MCF 10A (cell line): ENCODE measurements around the gene CBLC. TPM values are rescaled to one million over a fixed set of nuclear protein-coding genes. Genes with fewer than 3 reads are reported as not detected.
"Not testable (repeated sequence)": the region's sequence is repeated elsewhere in the genome, so short reads cannot be mapped to it uniquely, and the experiment has no call there.

Source experiments
- BruUV-seq: library from RNA; stranded (reverse); fragments of 400-500 nt; replicated peaks from 2 replicates; lab custom pipeline; 2021; lab: Mats Ljungman, UMichigan
- CTCF ChIA-PET: fragments of 300-600 bp; sonication (Branson Sonifier 250); formaldehyde crosslinking; extraction: SDS; loops from one replicate; lab custom pipeline; 2021; ENCODE audit warnings: antibody characterized with exemption, inconsistent platforms; lab: Yijun Ruan, JAX
- POLR2A ChIA-PET: fragments of 300-600, 350-650 bp; sonication (Branson Sonifier 250); formaldehyde crosslinking; extraction: SDS; loops from one replicate; lab custom pipeline; 2020; ENCODE audit warnings: antibody characterized with exemption, inconsistent platforms; lab: Yijun Ruan, JAX
- DNase-seq: peaks from one replicate; pipeline ENCODE4 v3.0.0-alpha.2; 2018; ENCODE audit not compliant: unreplicated experiment
- H3K27ac Mint-ChIP-seq: one replicate; pipeline ENCODE4 v1.8.0; 2022; ENCODE audit warnings: mild to moderate bottlenecking, low read depth, mixed read lengths; ENCODE audit not compliant: unreplicated experiment
- H3K27me3 Mint-ChIP-seq: one replicate; pipeline ENCODE4 v1.8.0; 2022; ENCODE audit warnings: mixed read lengths; ENCODE audit not compliant: insufficient read depth, unreplicated experiment
- H3K36me3 Mint-ChIP-seq: one replicate; pipeline ENCODE4 v1.8.0; 2022; ENCODE audit warnings: mild to moderate bottlenecking, moderate library complexity, mixed read lengths; ENCODE audit not compliant: insufficient read depth, unreplicated experiment
- H3K4me1 Mint-ChIP-seq: one replicate; pipeline ENCODE4 v1.8.0; 2022; ENCODE audit warnings: mixed read lengths; ENCODE audit not compliant: insufficient read depth, unreplicated experiment
- H3K4me3 Mint-ChIP-seq: one replicate; pipeline ENCODE4 v1.8.0; 2022; ENCODE audit warnings: mild to moderate bottlenecking, moderate library complexity, mixed read lengths; ENCODE audit not compliant: unreplicated experiment
- H3K9me3 Mint-ChIP-seq: one replicate; pipeline ENCODE4 v1.8.0; 2022; ENCODE audit warnings: mixed read lengths; ENCODE audit not compliant: unreplicated experiment
- CTCF ChIP-seq: fragments of 200-600 bp; IDR thresholded peaks from one replicate; pipeline ENCODE4 v1.8.0; 2022; ENCODE audit warnings: antibody characterized with exemption, mild to moderate bottlenecking; ENCODE audit not compliant: unreplicated experiment
- intact Hi-C: fragments of 100-400 bp; cut with micrococcal nuclease; formaldehyde crosslinking; loops from 2 replicates; pipeline ENCODE4 v1.14.1; 2022
- total RNA-seq: library from RNA; stranded (reverse); gene quantifications from 2 replicates; pipeline ENCODE4 v1.2.3, GENCODE V29; 2022

Gene CBLC
- total RNA-seq, 1 experiment from 2014 or later, result 14.6 TPM

DNA sequence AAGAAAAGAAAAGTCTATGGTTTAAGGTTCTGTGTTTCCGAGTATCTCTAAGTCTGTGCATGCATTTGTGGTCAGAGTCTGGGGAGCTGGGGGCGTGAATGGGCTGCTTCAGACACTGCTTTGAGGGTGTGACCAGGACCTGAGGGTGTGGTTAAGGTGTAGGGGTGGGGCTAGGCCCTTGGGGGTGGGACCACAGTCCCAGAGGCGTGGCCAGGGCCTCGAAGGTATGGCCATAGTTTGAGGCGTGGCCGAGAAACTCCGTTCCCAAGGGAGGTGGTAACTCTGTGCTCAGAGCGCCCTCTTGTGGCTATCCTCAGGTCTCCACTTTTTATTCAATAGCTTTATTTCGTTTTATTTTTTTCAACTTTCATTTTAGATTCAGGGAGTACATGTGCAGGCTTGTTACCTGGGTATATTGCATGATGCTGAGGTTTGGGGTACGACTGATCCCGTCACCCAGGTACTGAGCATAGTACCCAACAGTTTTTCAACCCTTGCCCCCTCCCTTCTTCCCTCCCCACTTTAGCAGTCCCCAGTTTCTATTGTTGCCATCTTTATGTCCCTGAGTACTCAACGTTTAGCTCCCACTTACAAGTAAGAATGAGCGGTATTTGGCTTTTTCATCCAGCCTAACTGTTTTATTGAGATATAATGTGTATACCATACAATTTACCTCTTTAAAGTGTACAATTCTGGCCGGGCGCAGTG lies 7.0 kb upstream of the CBLC start:
- Mint-ChIP-seq H3K4me1 (peaks cover 24% of the 10 kb centered on the region), H3K27ac (no peak overlapping the region), H3K27me3 (no peaks in the 10 kb centered on the region), H3K9me3 (no peaks in the 10 kb centered on the region), H3K36me3 (no peaks in the 10 kb centered on the region), H3K4me3 (peak overlapping the region; percentile 41)
- intact Hi-C loops, result loop anchor here (1.0 to 2.0 kb wide), 8 partner anchors 18 to 199 kb away; no protein-coding TSS in a partner anchor
- BruUV-seq, result no TSS peak
- POLR2A ChIA-PET, result interaction anchor here (1.0 to 6.5 kb wide), 7 partner anchors 8 to 47 kb away, joined by 4 to 61 read pairs (median 5); partner anchors contain the start of gene CBLC
- DNase-seq, result peak; percentile 99
- peak; percentile 77 for TF ChIP-seq CTCF
- CTCF ChIA-PET, result interaction anchor here (0.6 to 19.2 kb wide), 42 partner anchors 9 to 842 kb away, joined by 3 to 414 read pairs (median 4); no protein-coding TSS in a partner anchor

GRCh38 chr19:44772144-44772543 lies 5.5 kb upstream of the CBLC start:
- POLR2A ChIA-PET, result interaction anchor here (0.7 to 6.5 kb wide), 4 partner anchors 30 to 132 kb away, joined by 3 to 61 read pairs (median 26); no protein-coding TSS in a partner anchor
- intact Hi-C loops, H3K36me3 Mint-ChIP-seq, BruUV-seq, DNase-seq, H3K4me3 Mint-ChIP-seq, H3K9me3 Mint-ChIP-seq, H3K27me3 Mint-ChIP-seq: not testable (repeated sequence)
- peaks cover 28% of the 10 kb centered on the region for H3K4me1 Mint-ChIP-seq
- CTCF ChIA-PET, result interaction anchor here (0.7 to 19.2 kb wide), 13 partner anchors 12 to 195 kb away, joined by 3 to 414 read pairs (median 9); no protein-coding TSS in a partner anchor
- H3K27ac Mint-ChIP-seq, result peak overlapping the region; percentile 32

GRCh38 chr19:44772959-44773358 lies 4.7 kb upstream of the CBLC start:
- intact Hi-C loops, result no loop called here
- no peaks in the 10 kb centered on the region for H3K9me3 Mint-ChIP-seq
- no peak overlapping the region for H3K4me3 Mint-ChIP-seq
- ChIA-PET CTCF (interaction anchor here (0.6 to 19.2 kb wide), 6 partner anchors 8 to 83 kb away, joined by 3 to 414 read pairs (median 3); no protein-coding TSS in a partner anchor), POLR2A (interaction anchor here (1.0 to 6.5 kb wide), 4 partner anchors 11 to 132 kb away, joined by 3 to 61 read pairs (median 26); no protein-coding TSS in a partner anchor)
- H3K4me1 Mint-ChIP-seq, result peaks cover 28% of the 10 kb centered on the region
- no peak for DNase-seq
- peaks cover 5% of the 10 kb centered on the region for H3K36me3 Mint-ChIP-seq
- no peak for TF ChIP-seq CTCF
- peak overlapping the region; percentile 76 for H3K27ac Mint-ChIP-seq
- no TSS peak for BruUV-seq
- H3K27me3 Mint-ChIP-seq, result no peaks in the 10 kb centered on the region

DNA sequence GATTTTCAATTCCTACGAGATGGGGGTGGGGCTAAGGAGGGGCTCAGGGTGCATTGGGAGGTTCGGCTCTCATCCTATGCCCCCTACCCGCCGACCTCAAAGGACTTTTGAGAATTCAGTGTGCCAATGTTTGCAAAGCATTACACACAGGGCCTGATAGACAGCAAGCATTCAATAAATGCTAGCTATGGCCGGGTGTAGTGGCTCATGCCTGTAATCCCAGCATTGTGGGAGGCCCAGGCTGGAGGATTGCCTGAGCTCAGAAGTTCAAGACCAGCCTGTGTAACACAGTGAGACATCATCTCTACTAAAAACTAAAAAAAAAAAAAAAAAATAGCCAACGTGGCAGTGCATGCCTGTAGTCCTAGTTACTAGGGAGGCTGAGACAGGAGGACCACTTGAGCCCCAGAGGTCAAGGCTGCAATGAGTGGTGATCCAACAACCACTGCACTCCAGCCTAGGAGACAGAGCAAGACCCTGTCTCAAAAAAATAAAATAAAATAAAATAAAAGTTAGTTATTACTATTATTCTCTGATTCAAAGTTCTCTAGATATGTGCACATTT lies 1.9 kb upstream of the CBLC start:
- ChIA-PET CTCF (interaction anchor here (0.7 to 19.2 kb wide), 4 partner anchors 8 to 84 kb away, joined by 3 to 414 read pairs (median 16); no protein-coding TSS in a partner anchor), POLR2A (interaction anchor here (0.7 to 1.4 kb wide), 2 partner anchors 179 to 187 kb away, joined by 4 to 5 read pairs; no protein-coding TSS in a partner anchor)
- H3K27me3 Mint-ChIP-seq, result no peaks in the 10 kb centered on the region
- H3K4me3 Mint-ChIP-seq, result no peak overlapping the region
- peaks cover 5% of the 10 kb centered on the region for H3K36me3 Mint-ChIP-seq
- H3K9me3 Mint-ChIP-seq, result no peaks in the 10 kb centered on the region
- H3K27ac Mint-ChIP-seq, result no peak overlapping the region
- no peak for DNase-seq
- intact Hi-C loops, result no loop called here
- no peak for TF ChIP-seq CTCF
- no TSS peak for BruUV-seq
- peaks cover 22% of the 10 kb centered on the region for H3K4me1 Mint-ChIP-seq
